ENCODE data around the gene LYSMD4.
A peak's percentile ranks its signal among the peaks of the same experiment; 100 is the strongest.

Gene LYSMD4

GRCh38 chr15:99722406-99722805, 10.8 kb downstream of the LYSMD4 start:
- TF ChIP-seq, protein P1, sequence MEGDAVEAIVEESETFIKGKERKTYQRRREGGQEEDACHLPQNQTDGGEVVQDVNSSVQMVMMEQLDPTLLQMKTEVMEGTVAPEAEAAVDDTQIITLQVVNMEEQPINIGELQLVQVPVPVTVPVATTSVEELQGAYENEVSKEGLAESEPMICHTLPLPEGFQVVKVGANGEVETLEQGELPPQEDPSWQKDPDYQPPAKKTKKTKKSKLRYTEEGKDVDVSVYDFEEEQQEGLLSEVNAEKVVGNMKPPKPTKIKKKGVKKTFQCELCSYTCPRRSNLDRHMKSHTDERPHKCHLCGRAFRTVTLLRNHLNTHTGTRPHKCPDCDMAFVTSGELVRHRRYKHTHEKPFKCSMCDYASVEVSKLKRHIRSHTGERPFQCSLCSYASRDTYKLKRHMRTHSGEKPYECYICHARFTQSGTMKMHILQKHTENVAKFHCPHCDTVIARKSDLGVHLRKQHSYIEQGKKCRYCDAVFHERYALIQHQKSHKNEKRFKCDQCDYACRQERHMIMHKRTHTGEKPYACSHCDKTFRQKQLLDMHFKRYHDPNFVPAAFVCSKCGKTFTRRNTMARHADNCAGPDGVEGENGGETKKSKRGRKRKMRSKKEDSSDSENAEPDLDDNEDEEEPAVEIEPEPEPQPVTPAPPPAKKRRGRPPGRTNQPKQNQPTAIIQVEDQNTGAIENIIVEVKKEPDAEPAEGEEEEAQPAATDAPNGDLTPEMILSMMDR (IDR thresholded peaks at IDR 0.05; ENCODE audit: low read depth, low read length, missing control alignments) = no peak
- H3K4me3 ChIP-seq (ENCODE audit: low read depth, low read length) = no peak overlapping the region
- DNase-seq (ENCODE audit: low read depth) = no peak

GRCh38 chr15:99721896-99722295, 11.3 kb downstream of the LYSMD4 start:
- H3K4me3 ChIP-seq (ENCODE audit: low read depth, low read length) = no peak overlapping the region
- TF ChIP-seq, protein P1 (IDR thresholded peaks at IDR 0.05; ENCODE audit: low read depth, low read length, missing control alignments) = no peak
- no peak for DNase-seq (ENCODE audit: low read depth)

- H3K4me3 ChIP-seq (ENCODE audit: low read depth, low read length) = no peak overlapping the region
- DNase-seq (ENCODE audit: low read depth) = no peak
- TF ChIP-seq, protein P1 (IDR thresholded peaks at IDR 0.05; ENCODE audit: low read depth, low read length, missing control alignments) = no peak
These were observed 12.0 kb downstream of the LYSMD4 start for GRCh38 chr15:99721104-99721778.

GRCh38 chr15:99720533-99720932, 12.7 kb downstream of the LYSMD4 start:
- no peak overlapping the region for H3K4me3 ChIP-seq (ENCODE audit: low read depth, low read length)
- no peak for DNase-seq (ENCODE audit: low read depth)
- TF ChIP-seq, protein P1 (IDR thresholded peaks at IDR 0.05; ENCODE audit: low read depth, low read length, missing control alignments) = no peak

- DNase-seq (ENCODE audit: low read depth) = peak; percentile 81
- no peak overlapping the region for H3K4me3 ChIP-seq (ENCODE audit: low read depth, low read length)
- TF ChIP-seq, protein P1 (IDR thresholded peaks at IDR 0.05; ENCODE audit: low read depth, low read length, missing control alignments) = no peak
These were observed 14.1 kb downstream of the LYSMD4 start for GRCh38 chr15:99719096-99719541.

DNA sequence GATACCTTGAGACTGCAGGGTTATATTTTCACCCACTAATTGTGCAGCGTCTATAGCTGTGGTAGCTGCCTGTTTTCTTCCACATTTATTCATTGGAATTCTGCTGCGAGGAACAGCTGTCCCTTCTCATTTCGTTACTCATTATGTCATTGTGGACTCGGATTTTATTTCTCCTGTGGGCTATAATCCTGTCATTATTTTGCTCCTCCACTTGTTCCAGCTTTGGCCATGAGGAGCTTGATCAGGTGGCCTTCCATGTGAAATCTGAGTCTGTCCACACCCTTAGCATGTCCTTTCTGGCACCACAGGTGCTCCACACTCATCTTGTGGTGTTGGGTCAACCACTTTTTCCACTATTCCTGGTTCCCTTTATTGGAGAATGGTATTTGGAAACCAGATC, 14.8 kb downstream of the LYSMD4 start:
- DNase-seq (ENCODE audit: low read depth) = no peak
- TF ChIP-seq, protein P1 (IDR thresholded peaks at IDR 0.05; ENCODE audit: low read depth, low read length, missing control alignments) = no peak
- H3K4me3 ChIP-seq (ENCODE audit: low read depth, low read length) = no peak overlapping the region

Data from GM12864 (cell line).